Ureter (tissue), 1 donor: ENCODE measurements around the gene STYK1. TPM values are rescaled to one million over a fixed set of nuclear protein-coding genes. Genes with fewer than 3 reads are reported as not detected.
A peak's percentile ranks its signal among the peaks of the same experiment; 100 is the strongest.
"Not testable (repeated sequence)": the region's sequence is repeated elsewhere in the genome, so short reads cannot be mapped to it uniquely, and the experiment has no call there.

Experiments used
- DNase-seq: peaks from one replicate; pipeline ENCODE4 v3.0.0-alpha.2; 2020; ENCODE audit warnings: low spot score
- total RNA-seq: library from RNA; stranded (reverse); gene quantifications from one replicate; pipeline ENCODE4 v1.2.4, GENCODE V29; 2023
- donor health status: DM: yes; HTN: yes; CAD: no.

The STYK1 gene
- total RNA-seq, 1 donor from 2014 or later: 13.2 TPM

DNA sequence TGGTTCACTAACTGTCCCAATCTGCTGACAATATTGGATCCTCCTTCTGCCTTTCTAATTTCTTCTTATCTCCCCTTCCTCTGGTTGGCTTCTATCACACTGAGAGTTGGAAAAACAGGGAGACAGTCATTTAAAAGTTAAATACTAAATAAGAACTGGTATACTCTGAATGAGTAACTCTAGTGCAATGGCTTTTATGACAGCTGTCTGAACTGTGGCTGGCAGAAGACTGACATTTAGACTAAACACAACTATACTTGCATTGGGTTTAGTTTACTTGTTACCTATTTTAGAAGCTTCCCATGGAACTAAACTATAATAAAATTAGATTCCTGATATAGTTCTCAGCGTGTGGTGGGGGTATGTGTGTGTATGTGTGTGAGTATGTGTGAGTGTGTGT, 52.6 kb downstream of the STYK1 start:
- DNase-seq: no peak

DNA sequence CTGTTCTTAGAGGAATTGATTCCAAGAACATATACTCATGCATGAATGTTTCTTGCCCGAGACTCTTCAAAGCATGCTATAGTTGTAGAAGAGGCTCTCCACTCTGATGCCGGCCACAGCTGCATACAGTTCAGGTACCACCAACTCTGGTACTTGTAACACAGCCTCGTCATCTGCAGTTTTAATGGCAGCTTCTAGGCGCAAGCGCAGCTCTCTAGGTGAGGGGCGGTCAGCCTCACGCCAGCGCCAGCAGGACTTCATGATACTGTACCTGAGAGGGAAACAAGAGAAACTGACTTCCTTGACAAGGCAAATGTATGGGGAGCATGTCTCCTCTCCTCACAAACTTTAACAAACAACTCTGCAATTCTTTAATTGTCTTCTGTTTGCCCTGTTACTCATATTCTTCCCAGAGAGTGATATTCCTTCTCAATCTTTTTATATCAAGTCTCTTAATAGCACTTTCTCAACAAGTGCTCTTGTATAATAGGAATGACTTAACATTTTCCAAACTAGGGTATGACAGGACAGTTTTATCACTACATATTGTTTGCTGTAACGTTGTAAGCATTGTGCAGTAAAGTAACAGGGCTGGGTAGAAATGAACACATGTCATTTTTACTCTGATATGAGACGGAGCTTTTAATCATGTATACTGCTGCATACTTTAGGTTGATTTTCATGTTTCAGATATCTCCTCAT, 53.6 kb downstream of the STYK1 start:
- no peak for DNase-seq

DNA sequence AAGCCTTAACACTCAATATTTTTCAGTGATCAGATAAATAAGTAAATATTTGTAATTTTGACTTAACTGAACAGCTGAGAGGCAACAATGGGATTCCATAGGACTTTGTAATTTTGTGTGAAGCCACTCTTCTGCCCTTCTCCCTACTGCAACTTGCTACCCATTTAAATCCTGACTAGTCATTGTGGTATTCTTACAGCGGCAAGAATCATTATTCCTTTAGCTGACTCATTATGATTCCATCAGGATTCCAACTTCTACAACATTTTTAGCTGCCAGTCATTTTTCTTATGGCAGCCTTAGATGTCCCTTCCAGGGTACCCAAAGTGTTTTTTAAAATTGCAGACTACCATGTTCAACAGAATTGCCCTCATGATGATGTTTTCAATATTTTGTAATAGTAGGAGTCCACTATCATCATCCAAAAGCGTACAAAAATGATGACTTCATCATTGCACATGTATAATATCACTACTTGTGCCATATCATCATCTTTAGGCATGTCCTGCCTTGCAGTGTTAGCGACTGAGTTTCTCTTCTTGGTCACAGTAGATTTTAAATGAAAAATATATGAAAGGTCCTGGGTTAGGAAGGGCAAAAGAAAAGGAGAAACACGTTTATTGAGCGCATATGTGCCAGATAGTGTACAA, 55.4 kb downstream of the STYK1 start:
- no peak for DNase-seq

DNA sequence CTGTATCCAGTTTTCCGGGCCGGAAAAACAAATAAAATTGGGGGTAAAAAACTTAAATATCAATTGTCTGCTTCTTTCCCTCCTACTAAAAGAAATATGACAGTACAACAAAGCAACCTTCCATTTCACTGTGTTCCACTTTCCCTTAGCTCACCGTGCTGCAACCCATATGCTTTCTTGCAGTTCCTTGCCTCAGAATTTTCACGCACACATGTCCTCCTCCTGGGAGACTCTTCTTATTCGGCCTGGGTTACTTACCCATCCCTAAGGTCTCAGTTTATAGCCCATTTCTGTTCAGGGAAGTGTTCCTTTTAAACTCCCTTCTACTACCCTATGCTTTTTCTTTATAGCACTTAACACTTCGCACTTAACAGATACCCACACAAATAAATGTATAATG, 56.0 kb downstream of the STYK1 start:
- DNase-seq: no peak

DNA sequence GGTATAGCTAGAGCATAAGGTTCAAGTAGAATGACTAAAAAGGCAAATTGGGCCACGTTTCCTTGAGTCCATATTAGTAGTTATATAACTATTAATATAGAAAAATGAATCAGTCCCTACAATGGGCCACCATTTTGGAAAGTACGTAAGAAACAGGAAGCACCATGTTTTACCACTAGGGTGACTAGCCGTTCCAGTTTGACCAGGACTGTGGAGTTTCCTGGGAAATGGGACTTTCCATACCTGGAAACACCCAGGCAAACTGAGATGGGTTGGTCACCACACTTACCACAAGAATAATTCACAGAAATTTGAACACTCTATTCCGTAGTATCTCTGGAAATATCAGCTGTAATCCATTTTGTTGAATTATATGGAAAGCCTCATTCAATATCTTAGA, 58.3 kb downstream of the STYK1 start:
- DNase-seq: no peak

DNA sequence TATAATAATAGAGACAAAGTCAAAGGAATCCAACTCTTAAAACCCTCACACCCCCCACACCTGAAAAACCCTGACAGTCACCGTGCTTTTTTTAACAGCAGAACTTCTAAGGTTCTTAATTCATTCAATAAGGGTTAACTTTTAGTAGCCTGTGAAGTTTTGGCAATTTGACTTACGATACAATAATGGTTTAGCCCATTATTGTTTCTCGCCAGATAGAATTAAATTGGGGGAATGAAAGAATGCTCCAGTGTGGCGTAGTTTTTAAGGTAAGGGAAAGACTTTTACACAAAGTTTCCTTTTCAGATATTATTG, 59.8 kb downstream of the STYK1 start:
- no peak for DNase-seq

DNA sequence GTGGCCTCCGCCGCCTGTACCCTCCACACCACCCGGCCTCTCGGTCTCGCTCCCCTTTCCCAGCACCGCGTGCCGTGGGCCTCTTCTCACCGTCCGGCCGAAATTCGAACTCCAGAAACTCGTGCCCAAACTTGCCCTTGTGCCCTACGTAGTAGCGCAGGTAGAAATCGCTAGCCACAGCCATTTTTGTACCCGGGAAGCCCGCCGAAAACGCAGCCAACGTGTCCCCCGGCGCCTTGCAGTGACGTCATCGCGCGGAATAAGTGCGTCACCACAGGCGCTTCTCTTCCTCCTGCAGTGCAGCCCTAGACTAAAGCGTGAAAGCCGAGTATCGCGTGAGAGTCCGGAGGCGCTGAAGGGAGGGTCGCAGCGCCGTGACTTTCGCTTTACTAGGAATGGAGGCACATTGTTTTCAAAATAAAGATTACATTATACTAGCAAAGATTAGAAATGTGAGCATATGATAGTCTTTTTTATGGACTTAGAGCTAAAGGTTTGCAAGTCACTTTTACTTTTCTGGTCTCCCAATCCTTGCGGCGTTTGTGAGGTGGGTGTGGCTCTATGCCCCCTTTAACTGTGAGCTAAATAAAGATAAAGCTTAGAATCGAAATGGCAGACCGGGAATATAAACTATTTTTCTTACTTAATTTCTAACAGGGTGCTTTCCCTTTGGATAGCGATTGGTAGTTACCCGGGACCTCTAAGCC, 60.4 kb downstream of the STYK1 start, which contains the start of gene MAGOHB:
Gene MAGOHB, minus strand, starts transcription at position 261 of the 707 bp plus-strand sequence. Its CDS starts 77 bp downstream, at position 184.
- DNase-seq: peak; percentile 97

DNA sequence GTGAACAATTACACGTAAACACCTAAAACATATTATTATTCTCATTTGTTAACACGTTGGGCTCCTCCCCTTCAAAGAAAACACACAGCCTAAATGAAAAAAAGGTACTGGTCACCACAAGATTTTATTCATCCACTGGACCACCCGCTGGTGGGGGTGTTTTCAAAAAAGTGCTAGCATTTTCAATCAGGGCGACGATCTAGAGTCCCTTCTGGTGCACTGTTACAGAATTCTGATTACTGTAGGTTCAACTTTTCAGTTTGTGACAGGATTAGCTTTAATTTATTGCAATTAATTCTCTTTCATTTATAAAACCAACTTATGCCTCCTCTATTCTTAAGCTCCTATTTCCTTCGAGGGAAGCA, 60.9 kb downstream of the STYK1 start:
- DNase-seq: no peak

DNA sequence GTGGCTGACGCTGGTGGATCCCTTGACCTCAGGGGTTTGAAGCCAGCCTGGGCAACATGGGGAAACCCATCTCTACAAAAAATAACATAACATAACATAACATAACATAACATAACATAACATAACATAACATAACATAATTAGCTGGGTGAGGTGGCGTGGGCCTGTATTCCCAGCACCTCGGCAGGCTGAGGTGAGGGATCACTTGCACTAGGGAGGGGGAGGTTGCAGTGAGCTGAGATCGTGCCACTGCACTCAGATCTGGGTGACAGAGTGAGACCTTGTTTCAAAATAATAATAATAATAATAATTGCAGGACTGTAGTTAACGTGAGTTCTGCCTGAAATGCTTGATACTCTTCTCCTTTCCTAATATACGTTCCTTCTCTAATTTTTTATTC, 61.7 kb downstream of the STYK1 start:
- DNase-seq: no peak

DNA sequence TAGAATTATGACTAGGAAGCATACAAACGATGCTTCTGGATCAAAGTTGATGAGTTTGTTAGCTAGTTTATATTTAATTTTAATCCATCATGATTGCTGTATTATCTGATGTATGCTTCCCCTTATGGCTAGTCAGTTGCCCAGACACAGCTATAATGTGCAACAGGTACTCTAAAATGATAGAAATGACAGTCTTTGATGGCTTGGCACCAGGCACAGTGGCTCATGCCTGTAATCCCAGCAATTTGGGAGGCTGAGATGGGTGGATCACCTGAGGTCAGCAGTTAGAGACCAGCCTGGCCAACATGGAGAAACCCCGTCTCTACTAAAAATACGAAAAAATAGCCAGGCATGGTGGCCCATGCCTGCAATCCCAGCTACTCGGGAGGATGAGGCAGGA, 62.6 kb downstream of the STYK1 start:
- not testable (repeated sequence) for DNase-seq

DNA sequence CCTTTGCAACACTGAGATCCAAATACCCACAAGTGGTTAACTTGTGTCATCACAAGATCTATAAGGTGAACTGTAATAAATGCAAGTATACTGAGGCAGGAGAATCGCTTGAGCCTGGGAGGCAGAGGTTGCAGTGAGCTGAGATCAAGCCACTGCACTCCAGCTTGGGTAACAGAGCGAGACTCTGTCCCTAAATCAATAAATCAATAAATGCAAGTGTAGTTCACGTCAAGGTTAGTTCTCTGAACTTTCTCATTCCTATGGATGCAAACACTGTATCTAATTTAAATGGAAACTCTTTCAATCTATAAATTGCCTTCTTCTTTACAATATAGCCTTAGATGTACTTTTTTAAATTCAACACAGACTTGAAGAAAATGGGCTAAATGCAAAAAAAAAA, 63.7 kb downstream of the STYK1 start:
- DNase-seq: no peak

DNA sequence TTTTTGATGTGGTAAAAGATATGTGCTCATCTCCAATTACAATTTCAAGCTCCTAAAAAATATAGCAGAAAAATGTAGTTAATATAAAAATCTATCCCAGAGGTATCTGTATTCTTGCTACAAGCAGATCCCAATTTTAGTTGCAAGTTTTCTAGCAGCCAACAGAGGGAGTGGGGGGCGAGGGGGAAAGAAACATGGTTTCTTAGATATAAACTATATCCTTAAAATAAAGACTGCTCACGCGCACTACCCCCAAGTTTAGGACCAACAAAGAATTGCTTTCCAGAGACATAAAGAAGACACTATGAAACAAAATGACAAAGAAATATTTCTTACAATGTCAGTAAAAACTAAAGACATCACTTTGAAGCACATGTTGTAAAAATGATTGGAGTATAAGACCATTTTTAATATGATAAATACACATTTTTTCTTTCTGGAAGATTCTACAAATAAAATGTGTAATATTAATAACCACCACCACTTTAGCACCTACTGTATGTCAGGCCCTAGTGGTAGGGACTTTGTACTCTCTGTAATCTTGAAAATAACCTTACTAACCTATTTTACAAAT, 65.9 kb downstream of the STYK1 start:
- DNase-seq: no peak

DNA sequence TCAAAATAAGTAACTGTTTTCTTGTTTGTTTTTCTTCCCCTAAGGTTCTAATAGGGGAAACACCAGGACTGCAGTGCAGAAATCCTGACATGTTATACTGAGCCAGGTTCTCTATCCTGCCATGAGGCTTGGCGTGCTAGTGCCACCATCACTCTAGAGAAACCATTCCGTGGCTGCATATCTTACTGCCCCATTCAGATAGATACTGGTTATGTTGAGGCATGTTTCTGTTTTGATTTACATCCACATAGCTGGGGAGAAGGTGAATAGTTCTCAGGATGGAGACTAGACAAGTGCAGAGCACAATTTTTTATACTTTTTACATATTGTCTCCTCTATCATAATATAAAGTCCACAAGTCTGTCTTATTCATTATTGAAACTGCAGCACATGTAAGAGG, 72.0 kb downstream of the STYK1 start:
- DNase-seq: no peak

DNA sequence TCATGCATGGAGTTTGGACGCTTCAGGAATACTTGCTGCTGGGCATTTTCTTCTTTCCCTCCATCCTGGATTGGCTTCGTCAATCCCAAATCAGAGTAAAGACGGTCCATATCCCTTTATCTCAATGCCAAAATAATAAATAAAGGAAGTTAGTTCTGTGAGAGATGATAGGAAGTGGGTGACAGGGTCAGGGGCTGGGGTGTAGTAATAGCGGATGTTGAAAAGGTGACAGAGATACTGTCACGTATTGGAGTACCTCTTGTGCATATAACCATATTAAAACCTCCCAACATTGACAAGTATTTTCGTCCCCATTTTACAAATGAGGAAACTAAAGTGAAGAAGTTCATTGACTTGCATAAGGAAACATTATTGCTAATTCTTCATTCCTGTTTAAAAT, 72.9 kb downstream of the STYK1 start:
- DNase-seq: no peak

DNA sequence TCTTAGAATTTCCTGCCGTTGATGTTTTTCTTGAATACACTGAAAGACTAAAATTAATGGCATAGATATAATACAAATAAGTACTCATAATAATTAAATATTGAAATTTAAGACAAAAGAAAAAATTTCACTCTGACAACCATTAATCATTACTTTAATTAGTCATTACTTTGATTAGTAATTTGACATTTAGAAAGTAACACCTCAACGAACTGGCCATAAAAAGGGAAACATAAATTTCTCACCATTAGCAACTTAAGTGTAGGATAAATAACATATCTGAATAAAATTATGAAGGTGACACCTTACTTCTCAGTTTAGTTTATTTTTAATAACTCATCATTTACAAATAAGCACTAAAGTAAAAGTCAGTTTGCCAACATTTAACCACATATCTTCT, 78.0 kb downstream of the STYK1 start:
- DNase-seq: no peak

DNA sequence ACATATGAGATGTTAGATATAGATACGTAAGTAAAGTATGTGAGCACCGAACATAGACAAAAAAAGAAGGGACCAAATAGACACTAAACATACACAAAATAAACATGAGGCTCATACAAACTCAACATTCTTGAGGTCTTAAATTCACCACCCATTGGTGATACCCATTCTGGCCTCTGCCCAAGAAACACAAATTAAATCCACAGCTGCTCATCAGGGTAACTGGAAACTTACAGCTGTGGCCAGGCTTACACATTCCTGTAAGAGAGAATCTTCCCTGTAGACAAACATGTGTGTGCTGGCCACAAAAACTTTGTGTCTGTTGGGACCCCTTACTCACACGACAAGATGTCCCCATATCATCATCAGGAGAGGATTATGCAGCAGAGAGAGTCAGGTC, 82.9 kb downstream of the STYK1 start:
- no peak for DNase-seq

DNA sequence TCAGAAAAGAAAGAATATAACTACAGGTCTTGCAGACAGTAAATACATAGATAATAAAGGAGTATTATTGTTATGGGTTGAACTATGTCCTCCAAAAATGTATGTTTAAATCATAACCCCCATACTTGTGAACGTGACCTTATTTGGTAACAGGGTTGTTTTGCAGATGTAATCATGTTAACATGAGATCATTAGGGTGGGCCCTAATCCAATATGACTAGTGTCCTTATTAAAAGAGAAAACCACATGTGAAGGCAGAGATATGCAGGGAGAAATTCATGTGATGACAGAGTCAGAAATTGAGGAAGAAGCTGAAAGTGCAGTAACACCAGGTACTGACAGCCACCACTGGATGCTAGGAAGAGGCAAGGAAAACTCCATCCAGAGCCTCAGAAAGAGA, 89.4 kb downstream of the STYK1 start:
- no peak for DNase-seq

DNA sequence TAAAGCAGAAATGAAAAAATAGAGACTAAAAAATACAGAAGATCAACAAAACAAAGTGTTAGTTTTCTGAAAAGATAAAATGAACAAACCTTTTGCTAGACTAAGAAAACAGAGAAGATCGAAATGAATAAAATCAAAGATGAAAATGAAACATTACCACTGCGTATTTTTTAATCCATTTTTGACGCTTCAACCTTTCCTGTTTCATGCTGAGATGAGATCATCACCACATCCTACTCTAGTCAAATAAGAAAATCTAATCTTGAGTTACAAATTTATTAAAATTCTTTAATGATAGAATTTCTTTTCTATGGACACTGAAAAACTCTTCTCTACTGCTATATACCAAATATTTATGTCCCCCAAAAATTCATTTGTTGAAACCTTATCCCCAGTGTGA, 91.1 kb downstream of the STYK1 start:
- no peak for DNase-seq

DNA sequence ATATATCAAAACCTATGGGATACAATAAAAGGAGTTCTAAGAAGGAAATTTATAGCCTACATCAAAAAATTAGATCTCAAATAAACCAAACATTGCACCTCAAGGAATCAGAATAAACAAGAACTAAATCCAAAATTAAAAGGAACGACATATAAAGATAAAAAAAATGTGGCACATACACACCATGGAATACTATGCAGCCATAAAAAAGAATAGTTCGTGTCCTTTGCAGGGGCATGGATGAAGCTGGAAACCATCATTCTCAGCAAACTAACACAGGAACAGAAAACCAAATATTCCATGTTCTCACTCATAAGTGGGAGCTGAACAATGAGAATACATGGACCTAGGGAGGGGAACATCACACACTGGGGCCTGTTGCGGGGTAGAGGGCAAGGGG, 91.7 kb downstream of the STYK1 start:
- not testable (repeated sequence) for DNase-seq

DNA sequence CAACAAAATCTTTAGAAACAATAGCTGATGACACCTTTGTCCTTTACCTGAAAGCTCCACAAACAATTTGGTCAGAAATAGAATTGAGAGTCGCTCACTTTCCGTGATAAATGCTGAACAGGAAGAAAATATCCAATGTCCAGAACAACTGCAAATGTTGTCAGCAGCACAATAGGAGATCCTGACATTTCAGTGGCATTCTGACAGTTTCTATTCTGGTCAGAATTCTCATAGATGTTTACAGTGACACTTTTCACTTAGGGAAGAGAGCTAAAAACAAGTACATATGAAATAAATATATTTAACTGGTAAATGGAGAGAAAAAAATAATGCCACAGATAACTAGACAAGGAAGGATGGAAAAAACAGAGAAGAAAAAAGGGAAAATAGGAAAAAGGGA, 99.5 kb downstream of the STYK1 start:
- no peak for DNase-seq

DNA sequence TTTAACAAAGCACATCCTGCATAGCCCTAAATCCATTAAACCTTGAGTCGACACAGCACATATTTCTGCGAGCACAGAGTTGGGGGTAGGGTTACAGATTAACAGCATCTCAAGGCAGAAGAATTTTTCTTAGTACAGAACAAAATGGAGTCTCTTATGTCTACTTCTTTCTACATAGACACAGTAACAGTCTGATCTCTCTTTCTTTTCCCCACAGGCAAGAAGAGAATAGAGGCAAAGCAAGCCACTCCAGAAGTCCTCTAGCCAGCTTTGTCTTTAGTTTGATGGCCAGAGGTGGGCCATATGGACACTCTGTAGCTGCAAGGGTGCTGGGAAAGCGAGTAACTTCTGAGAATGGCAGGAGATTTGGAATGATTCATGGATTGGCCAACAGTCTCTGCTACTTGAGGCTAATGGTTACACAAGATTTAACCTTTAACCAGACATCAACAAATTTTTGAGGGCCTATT, 101.8 kb downstream of the STYK1 start:
- not testable (repeated sequence) for DNase-seq

DNA sequence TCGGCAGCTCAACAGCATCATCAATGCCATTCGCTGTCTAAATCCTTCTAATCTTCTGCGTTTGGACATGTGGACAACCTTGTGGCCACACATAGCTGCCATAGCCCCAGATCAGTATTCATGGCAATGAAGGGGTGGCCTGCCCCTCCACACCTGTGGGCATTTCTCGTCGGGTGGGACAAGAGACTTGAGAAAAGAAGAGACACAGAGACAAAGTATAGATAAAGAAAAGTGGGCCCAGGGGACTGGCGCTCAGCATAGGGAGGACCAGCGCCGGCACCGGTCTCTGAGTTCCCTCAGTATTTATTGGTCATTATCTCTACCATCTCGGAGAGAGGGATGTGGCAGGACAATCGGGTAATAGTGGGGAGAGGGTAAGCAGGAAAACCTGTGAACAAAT, 102.7 kb downstream of the STYK1 start:
- no peak for DNase-seq
